Astrocyte (in vitro differentiated cells and primary cell): Measurements from ENCODE around the gene SPATA1. TPM values are rescaled to one million over a fixed set of nuclear protein-coding genes. Genes with fewer than 3 reads are reported as not detected.

Experiments
- DNase-seq: peaks from one replicate; pipeline ENCODE4 v3.0.0-alpha.2; 2010; ENCODE audit warnings: low read depth
- FAIRE-seq: peaks from 2 replicates; lab custom pipeline; 2011; peaks lifted over from hg19 to GRCh38; lab: Jason Lieb, UNC
- H2AFZ ChIP-seq: 2 replicates; pipeline ENCODE4 v1.6.0; 2012; ENCODE audit warnings: low read depth, low read length, inconsistent platforms
- H3K27ac ChIP-seq: 2 replicates; pipeline ENCODE4 v1.5.1; 2011; ENCODE audit warnings: low read depth, low read length, inconsistent platforms
- H3K27me3 ChIP-seq: 2 replicates; pipeline ENCODE4 v1.6.0; 2011; ENCODE audit warnings: low read length, inconsistent platforms; ENCODE audit not compliant: insufficient read depth
- H3K36me3 ChIP-seq: 2 replicates; pipeline ENCODE4 v1.5.1; 2011; ENCODE audit warnings: low read length, inconsistent platforms; ENCODE audit not compliant: insufficient read depth
- H3K4me1 ChIP-seq: 2 replicates; pipeline ENCODE4 v1.5.1; 2011; ENCODE audit warnings: low read length, inconsistent platforms; ENCODE audit not compliant: insufficient read depth
- H3K4me2 ChIP-seq: 2 replicates; pipeline ENCODE4 v1.6.0; 2012; ENCODE audit warnings: low read length, inconsistent platforms
- H3K4me3 ChIP-seq: 2 replicates; pipeline ENCODE4 v1.5.1; 2011; ENCODE audit warnings: low read depth, mild to moderate bottlenecking, low read length, inconsistent platforms; ENCODE audit not compliant: insufficient read depth
- H3K79me2 ChIP-seq: 2 replicates; pipeline ENCODE4 v1.6.0; 2012; ENCODE audit warnings: mild to moderate bottlenecking, low read length, inconsistent platforms; ENCODE audit not compliant: insufficient read depth
- H3K9ac ChIP-seq: 2 replicates; pipeline ENCODE4 v1.6.0; 2012; ENCODE audit warnings: mild to moderate bottlenecking, low read length, inconsistent platforms
- H3K9me3 ChIP-seq: 2 replicates; pipeline ENCODE4 v1.5.1; 2012; ENCODE audit warnings: low read depth, mild to moderate bottlenecking, low read length, inconsistent platforms; ENCODE audit not compliant: insufficient read depth
- H4K20me1 ChIP-seq: 2 replicates; pipeline ENCODE4 v1.6.0; 2012; ENCODE audit warnings: low read length, inconsistent platforms; ENCODE audit not compliant: insufficient read depth
- H3K27ac Mint-ChIP-seq: one replicate; pipeline ENCODE4 v1.8.0; 2021; ENCODE audit warnings: mild to moderate bottlenecking, mixed read lengths; ENCODE audit not compliant: unreplicated experiment
- H3K27me3 Mint-ChIP-seq: one replicate; pipeline ENCODE4 v1.8.0; 2021; ENCODE audit warnings: low read depth, mixed read lengths; ENCODE audit not compliant: unreplicated experiment
- H3K36me3 Mint-ChIP-seq: one replicate; pipeline ENCODE4 v1.8.0; 2021; ENCODE audit warnings: low read depth, mixed read lengths; ENCODE audit not compliant: unreplicated experiment
- H3K4me1 Mint-ChIP-seq: one replicate; pipeline ENCODE4 v1.8.0; 2021; ENCODE audit warnings: low read depth, mixed read lengths; ENCODE audit not compliant: unreplicated experiment
- H3K4me3 Mint-ChIP-seq: one replicate; pipeline ENCODE4 v1.8.0; 2021; ENCODE audit warnings: mild to moderate bottlenecking, moderate library complexity, mixed read lengths; ENCODE audit not compliant: unreplicated experiment
- H3K9me3 Mint-ChIP-seq: one replicate; pipeline ENCODE4 v1.8.0; 2021; ENCODE audit warnings: mild to moderate bottlenecking, mixed read lengths; ENCODE audit not compliant: unreplicated experiment
- EZH2 ChIP-seq: IDR thresholded peaks from 2 replicates; pipeline ENCODE4 v1.6.1; 2012; ENCODE audit warnings: mild to moderate bottlenecking, low read length, inconsistent platforms; ENCODE audit not compliant: insufficient read depth
- total RNA-seq: library from RNA; stranded (reverse); gene quantifications from 2 replicates; pipeline ENCODE4 v1.2.1, GENCODE V29; 2021
- TF ChIP-seq, protein P1 (sequence below): IDR thresholded peaks from 2 replicates; pipeline ENCODE4 v1.5.1; 2011; ENCODE audit warnings: low read depth, mild to moderate bottlenecking, inconsistent platforms, low read length, moderate library complexity; ENCODE audit not compliant: insufficient read depth

Gene SPATA1
- total RNA-seq, 1 donor from 2014 or later = 1.4 TPM

DNA sequence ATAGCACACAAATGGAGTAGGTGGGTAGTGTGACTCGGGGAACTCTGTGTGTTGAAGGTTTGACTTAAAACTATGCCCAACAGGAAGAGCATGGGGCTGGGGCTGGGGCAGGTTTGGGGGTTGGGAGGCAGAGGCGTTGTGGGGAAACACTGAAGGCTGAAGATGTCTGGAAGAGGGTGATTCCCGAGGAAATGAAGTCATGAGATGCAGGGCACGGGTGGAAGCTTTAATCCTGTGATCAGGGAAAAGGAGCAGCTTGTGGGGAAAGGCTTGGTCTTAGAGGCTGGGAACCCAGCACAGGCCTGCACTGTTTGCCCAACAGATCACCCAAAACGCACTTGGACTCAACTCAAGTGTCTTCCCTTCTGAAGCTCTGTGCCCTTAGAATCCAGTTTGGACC lies 94.6 kb downstream of the SPATA1 start:
- no peak overlapping the region for H3K4me3 Mint-ChIP-seq
- H3K4me1 Mint-ChIP-seq = peaks cover 47% of the 10 kb centered on the region
- Histone ChIP-seq H3K27me3 (no peaks in the 10 kb centered on the region), H3K9me3 (no peaks in the 10 kb centered on the region), H2AFZ (no peak overlapping the region), H3K36me3 (no peaks in the 10 kb centered on the region), H4K20me1 (no peaks in the 10 kb centered on the region), H3K79me2 (no peaks in the 10 kb centered on the region), H3K4me2 (no peak overlapping the region), H3K4me1 (peaks cover 50% of the 10 kb centered on the region), H3K4me3 (no peak overlapping the region), H3K9ac (no peak overlapping the region), H3K27ac (no peak overlapping the region)
- TF ChIP-seq, protein P1, sequence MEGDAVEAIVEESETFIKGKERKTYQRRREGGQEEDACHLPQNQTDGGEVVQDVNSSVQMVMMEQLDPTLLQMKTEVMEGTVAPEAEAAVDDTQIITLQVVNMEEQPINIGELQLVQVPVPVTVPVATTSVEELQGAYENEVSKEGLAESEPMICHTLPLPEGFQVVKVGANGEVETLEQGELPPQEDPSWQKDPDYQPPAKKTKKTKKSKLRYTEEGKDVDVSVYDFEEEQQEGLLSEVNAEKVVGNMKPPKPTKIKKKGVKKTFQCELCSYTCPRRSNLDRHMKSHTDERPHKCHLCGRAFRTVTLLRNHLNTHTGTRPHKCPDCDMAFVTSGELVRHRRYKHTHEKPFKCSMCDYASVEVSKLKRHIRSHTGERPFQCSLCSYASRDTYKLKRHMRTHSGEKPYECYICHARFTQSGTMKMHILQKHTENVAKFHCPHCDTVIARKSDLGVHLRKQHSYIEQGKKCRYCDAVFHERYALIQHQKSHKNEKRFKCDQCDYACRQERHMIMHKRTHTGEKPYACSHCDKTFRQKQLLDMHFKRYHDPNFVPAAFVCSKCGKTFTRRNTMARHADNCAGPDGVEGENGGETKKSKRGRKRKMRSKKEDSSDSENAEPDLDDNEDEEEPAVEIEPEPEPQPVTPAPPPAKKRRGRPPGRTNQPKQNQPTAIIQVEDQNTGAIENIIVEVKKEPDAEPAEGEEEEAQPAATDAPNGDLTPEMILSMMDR = no peak
- no peak for TF ChIP-seq EZH2
- H3K27me3 Mint-ChIP-seq = no peaks in the 10 kb centered on the region
- peak overlapping the region; percentile 66 for H3K27ac Mint-ChIP-seq
- H3K36me3 Mint-ChIP-seq = peaks cover 1% of the 10 kb centered on the region
- peaks cover 13% of the 10 kb centered on the region for H3K9me3 Mint-ChIP-seq
- FAIRE-seq (no peak), DNase-seq (no peak)

DNA sequence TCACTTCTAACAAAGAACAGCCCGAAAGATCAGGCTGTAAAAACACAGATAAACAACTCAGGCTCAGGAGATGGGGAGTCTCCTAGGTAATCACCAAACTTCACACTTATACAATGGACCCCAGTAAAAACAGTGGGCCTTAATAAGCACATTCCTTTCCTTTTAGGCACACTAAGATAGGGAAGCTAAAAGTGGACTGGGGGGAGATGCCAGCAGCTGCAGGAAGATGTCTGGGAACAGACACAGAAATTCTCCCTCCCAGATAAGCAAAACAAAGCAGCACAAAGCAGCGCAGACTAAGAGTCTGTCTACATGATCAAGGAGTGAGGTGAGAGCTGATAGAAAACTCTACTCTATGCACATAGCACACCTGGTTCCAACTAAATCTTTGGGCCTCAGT lies 97.0 kb downstream of the SPATA1 start:
- Mint-ChIP-seq H3K36me3 (peaks cover 5% of the 10 kb centered on the region), H3K4me1 (peaks cover 45% of the 10 kb centered on the region), H3K9me3 (peaks cover 24% of the 10 kb centered on the region), H3K27ac (peak overlapping the region; percentile 63), H3K27me3 (no peaks in the 10 kb centered on the region), H3K4me3 (peak overlapping the region; percentile 11)
- Histone ChIP-seq H3K4me3 (peak overlapping the region; percentile 38), H3K9me3 (no peaks in the 10 kb centered on the region), H2AFZ (no peak overlapping the region), H3K79me2 (no peaks in the 10 kb centered on the region), H3K4me2 (peak overlapping the region; percentile 84), H3K27ac (peak overlapping the region; percentile 94), H4K20me1 (no peaks in the 10 kb centered on the region), H3K4me1 (peaks cover 46% of the 10 kb centered on the region), H3K27me3 (no peaks in the 10 kb centered on the region), H3K36me3 (no peaks in the 10 kb centered on the region), H3K9ac (peak overlapping the region; percentile 87)
- TF ChIP-seq EZH2 = no peak
- TF ChIP-seq, protein P1 = no peak
- FAIRE-seq (no peak), DNase-seq (peak; percentile 83)

DNA sequence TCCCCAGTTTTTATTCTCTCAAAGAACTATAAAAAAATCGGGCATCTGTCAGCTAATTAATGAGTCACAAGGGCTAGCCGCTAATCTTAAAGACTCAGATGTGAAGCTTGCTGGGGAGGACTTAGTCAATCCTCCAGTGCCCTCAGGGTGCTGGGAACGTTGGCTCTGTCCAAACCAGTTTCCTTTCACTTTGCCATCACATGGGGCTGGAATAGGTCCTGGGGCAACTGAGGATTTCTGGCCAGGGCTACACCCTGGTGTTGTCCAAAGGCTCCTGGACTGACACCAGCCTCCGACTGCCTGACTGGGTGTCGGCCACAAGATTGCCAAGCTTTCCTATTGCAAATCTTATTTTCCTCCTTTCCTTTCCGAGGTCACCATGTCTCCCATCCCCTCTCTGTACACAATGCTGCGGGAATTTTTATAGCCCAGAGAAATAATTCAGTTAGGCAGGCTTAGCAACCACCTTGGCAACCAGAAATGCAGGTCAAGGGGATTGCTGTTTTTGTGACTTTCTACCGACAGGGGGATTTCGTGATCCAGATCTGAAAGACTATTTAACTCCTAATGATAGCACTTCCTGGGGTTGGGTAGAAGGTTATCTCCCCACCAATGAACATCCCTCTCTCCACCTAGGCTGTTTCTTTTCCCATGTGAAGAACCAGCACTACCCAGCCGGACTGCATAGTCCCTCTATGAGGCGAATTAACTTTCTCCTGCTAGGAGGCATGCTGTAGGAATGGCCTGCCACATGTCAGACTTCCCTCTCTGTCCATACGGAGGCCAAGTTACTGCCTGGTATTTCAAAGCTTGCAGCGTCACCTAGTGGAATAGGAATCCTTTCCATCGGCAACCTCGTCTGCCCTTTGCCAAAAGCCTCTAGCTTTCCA lies 98.0 kb downstream of the SPATA1 start:
- Mint-ChIP-seq H3K27me3 (no peaks in the 10 kb centered on the region), H3K4me3 (no peak overlapping the region), H3K27ac (peak overlapping the region; percentile 63), H3K4me1 (peaks cover 36% of the 10 kb centered on the region), H3K36me3 (peaks cover 5% of the 10 kb centered on the region), H3K9me3 (peaks cover 24% of the 10 kb centered on the region)
- Histone ChIP-seq H3K4me3 (peak overlapping the region; percentile 38), H3K27me3 (no peaks in the 10 kb centered on the region), H3K9ac (peak overlapping the region; percentile 87), H2AFZ (peak overlapping the region; percentile 33), H3K36me3 (no peaks in the 10 kb centered on the region), H3K27ac (peak overlapping the region; percentile 94), H3K4me2 (peak overlapping the region; percentile 84), H3K9me3 (no peaks in the 10 kb centered on the region), H3K4me1 (peaks cover 36% of the 10 kb centered on the region), H4K20me1 (no peaks in the 10 kb centered on the region), H3K79me2 (no peaks in the 10 kb centered on the region)
- peak; percentile 88 for DNase-seq
- TF ChIP-seq, protein P1 = peak; percentile 61
- TF ChIP-seq EZH2 = no peak
- no peak for FAIRE-seq
